Measurements from ENCODE around the gene DUSP23.

Gene DUSP23

DNA sequence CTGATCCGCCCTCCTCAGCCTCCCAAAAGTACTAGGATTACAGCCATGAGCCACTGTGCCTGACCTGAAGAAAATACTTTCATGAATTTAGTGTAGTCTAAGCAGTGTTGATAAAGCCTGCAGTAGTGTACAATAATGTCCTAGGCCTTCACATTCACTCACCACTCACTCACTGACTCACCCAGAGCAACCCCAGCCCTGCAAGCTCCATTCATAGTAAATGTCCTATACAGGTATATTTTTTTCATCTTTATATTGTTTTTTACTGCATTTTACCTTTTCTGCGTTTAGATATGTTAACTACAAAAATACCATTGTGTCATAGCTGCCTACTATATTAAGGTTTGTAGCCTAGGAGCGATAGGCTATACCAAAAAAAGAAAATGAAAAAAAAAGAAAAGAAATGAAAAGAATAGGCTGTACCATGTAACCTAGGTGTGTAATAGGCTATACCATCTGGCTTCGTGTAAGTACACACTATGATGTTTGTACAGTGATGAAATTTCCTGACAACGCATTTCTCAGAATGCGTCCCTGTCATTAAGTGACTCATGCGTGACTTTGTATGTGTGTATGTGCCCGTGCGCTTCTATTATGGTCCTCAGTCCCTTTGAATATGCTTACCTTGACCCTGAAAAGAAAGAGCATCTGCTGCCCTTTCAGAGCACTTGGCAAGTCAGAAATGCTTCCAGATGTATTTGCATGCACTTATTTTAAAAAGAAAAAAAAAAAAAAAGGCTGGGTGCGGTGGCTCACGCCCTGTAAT lies 36.7 kb downstream of the DUSP23 start:
- no peak overlapping the region for H3K27ac ChIP-seq (ENCODE audit: low read depth, low read length, poor library complexity, severe bottlenecking)
- TF ChIP-seq, protein P1, sequence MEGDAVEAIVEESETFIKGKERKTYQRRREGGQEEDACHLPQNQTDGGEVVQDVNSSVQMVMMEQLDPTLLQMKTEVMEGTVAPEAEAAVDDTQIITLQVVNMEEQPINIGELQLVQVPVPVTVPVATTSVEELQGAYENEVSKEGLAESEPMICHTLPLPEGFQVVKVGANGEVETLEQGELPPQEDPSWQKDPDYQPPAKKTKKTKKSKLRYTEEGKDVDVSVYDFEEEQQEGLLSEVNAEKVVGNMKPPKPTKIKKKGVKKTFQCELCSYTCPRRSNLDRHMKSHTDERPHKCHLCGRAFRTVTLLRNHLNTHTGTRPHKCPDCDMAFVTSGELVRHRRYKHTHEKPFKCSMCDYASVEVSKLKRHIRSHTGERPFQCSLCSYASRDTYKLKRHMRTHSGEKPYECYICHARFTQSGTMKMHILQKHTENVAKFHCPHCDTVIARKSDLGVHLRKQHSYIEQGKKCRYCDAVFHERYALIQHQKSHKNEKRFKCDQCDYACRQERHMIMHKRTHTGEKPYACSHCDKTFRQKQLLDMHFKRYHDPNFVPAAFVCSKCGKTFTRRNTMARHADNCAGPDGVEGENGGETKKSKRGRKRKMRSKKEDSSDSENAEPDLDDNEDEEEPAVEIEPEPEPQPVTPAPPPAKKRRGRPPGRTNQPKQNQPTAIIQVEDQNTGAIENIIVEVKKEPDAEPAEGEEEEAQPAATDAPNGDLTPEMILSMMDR (IDR thresholded peaks at IDR 0.05; ENCODE audit: low read length): no peak
- TF ChIP-seq EZH2 (IDR thresholded peaks at IDR 0.05; ENCODE audit: borderline replicate concordance, low read length): no peak

DNA sequence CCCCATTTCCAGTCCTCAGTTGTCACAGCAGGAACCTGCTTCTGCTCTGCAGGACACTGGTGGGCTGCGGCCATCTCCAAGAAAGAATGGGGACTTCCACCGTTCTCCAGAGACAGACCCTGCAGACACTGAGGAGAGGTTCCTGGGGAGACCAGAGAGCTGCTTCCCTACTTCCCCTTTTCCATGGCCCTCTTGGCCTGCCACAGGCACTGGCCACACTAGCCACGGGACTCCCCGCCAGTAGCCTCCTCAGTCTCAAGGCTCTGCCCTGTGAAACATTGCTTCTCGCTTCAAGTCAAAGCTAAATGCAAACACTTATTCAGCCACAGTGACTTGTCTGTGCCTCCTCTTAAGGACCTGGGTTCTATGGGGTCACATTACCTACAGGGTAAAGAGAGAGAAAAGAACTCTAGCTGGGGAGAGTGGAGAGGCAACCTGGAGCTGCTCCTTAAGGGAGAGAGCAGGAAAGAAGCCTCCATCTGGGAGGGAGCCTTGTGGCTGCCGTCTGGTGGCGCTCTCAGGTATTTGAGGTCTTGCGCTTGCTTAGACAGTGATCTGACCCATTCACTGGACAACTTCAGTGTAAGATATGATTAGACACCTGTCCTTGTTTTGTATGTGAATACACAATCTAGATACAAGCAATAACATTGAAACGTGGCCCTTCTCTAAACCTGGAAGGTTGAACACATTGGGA lies 40.6 kb downstream of the DUSP23 start:
- no peaks in the 10 kb centered on the region for H3K9me2 ChIP-seq (ENCODE audit: low read depth, low read length)
- no peaks in the 10 kb centered on the region for H3K36me3 ChIP-seq (ENCODE audit: insufficient read depth, low read length)
- H3K27ac ChIP-seq (ENCODE audit: low read depth, low read length, poor library complexity, severe bottlenecking): no peak overlapping the region
- H2AFZ ChIP-seq (ENCODE audit: low read length): no peak overlapping the region
- TF ChIP-seq, protein P1 (IDR thresholded peaks at IDR 0.05; ENCODE audit: low read length): peak; percentile 60
- TF ChIP-seq EZH2 (IDR thresholded peaks at IDR 0.05; ENCODE audit: borderline replicate concordance, low read length): no peak
- H3K79me2 ChIP-seq (ENCODE audit: insufficient read depth, low read length): no peaks in the 10 kb centered on the region
- no peak overlapping the region for H3K9ac ChIP-seq (ENCODE audit: low read length)
- no peak overlapping the region for H3K4me2 ChIP-seq (ENCODE audit: low read length)
- H4K20me1 ChIP-seq (ENCODE audit: insufficient read depth, low read length): no peaks in the 10 kb centered on the region
- no peaks in the 10 kb centered on the region for H3F3A ChIP-seq (ENCODE audit: insufficient read depth, low read length)
- H3K4me3 ChIP-seq (ENCODE audit: low read depth, low read length, poor library complexity, severe bottlenecking): no peak overlapping the region
- no peaks in the 10 kb centered on the region for H3K4me1 ChIP-seq (ENCODE audit: insufficient read depth, low read length, severe bottlenecking)
- H3K27me3 ChIP-seq (ENCODE audit: insufficient read depth, low read length): peaks cover 6% of the 10 kb centered on the region; the same call in 1 of the 2 replicates
- H3K9me3 ChIP-seq (ENCODE audit: low read length): no peaks in the 10 kb centered on the region

More for the DNA sequence above, 36.7 kb downstream of the DUSP23 start:
- Histone ChIP-seq H3K9me3 (ENCODE audit: low read length) (no peaks in the 10 kb centered on the region), H3K27me3 (ENCODE audit: insufficient read depth, low read length) (no peaks in the 10 kb centered on the region; the same call in 1 of the 2 replicates), H3K9me2 (ENCODE audit: low read depth, low read length) (no peaks in the 10 kb centered on the region), H3K9ac (ENCODE audit: low read length) (no peak overlapping the region), H4K20me1 (ENCODE audit: insufficient read depth, low read length) (no peaks in the 10 kb centered on the region), H3K79me2 (ENCODE audit: insufficient read depth, low read length) (no peaks in the 10 kb centered on the region), H3K36me3 (ENCODE audit: insufficient read depth, low read length) (no peaks in the 10 kb centered on the region), H3F3A (ENCODE audit: insufficient read depth, low read length) (no peaks in the 10 kb centered on the region), H3K4me2 (ENCODE audit: low read length) (no peak overlapping the region), H3K4me3 (ENCODE audit: low read depth, low read length, poor library complexity, severe bottlenecking) (no peak overlapping the region), H2AFZ (ENCODE audit: low read length) (no peak overlapping the region), H3K4me1 (ENCODE audit: insufficient read depth, low read length, severe bottlenecking) (no peaks in the 10 kb centered on the region)

DNA sequence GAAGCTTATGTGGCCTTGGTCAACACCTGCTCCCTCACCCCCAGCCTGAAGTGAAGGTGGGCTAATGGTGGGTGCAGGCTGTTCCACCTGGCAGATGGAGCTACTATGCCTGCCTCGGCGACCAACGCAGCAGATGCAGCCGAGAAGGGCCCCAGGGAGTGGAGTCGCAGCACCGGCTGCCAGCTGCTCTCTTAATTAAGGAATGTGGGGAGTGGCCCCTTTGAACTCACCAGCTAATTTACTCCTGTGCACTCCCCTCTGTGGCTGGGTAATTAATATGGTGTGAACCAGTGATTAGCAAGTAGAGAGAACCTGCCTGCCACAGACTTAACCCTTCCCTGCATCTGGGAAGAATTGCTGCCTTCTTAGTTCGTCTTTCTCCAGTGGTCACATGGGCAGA lies 42.6 kb downstream of the DUSP23 start:
- Histone ChIP-seq H3K27ac (ENCODE audit: low read depth, low read length, poor library complexity, severe bottlenecking) (no peak overlapping the region), H3K4me2 (ENCODE audit: low read length) (no peak overlapping the region), H3K27me3 (ENCODE audit: insufficient read depth, low read length) (peaks cover 6% of the 10 kb centered on the region; the same call in 1 of the 2 replicates), H3K79me2 (ENCODE audit: insufficient read depth, low read length) (no peaks in the 10 kb centered on the region), H3K9ac (ENCODE audit: low read length) (no peak overlapping the region), H3K36me3 (ENCODE audit: insufficient read depth, low read length) (no peaks in the 10 kb centered on the region), H2AFZ (ENCODE audit: low read length) (no peak overlapping the region), H3K9me3 (ENCODE audit: low read length) (no peaks in the 10 kb centered on the region), H3K9me2 (ENCODE audit: low read depth, low read length) (no peaks in the 10 kb centered on the region), H3K4me1 (ENCODE audit: insufficient read depth, low read length, severe bottlenecking) (no peaks in the 10 kb centered on the region), H4K20me1 (ENCODE audit: insufficient read depth, low read length) (no peaks in the 10 kb centered on the region), H3K4me3 (ENCODE audit: low read depth, low read length, poor library complexity, severe bottlenecking) (no peak overlapping the region), H3F3A (ENCODE audit: insufficient read depth, low read length) (no peaks in the 10 kb centered on the region)
- no peak for TF ChIP-seq EZH2 (IDR thresholded peaks at IDR 0.05; ENCODE audit: borderline replicate concordance, low read length)
- TF ChIP-seq, protein P1 (IDR thresholded peaks at IDR 0.05; ENCODE audit: low read length): no peak

All from OCI-LY1 (cell line).